K562 (cell line): ENCODE results near the gene SOWAHA. TPM values are rescaled to one million over a fixed set of nuclear protein-coding genes. Genes with fewer than 3 reads are reported as not detected.
A peak's percentile ranks its signal among the peaks of the same experiment; 100 is the strongest.

ENCODE experiments used
- ARID1B ChIP-seq: fragments of 450-650 bp; IDR thresholded peaks from 2 replicates; pipeline ENCODE4 v1.6.1; 2016; ENCODE audit warnings: antibody characterized with exemption, mild to moderate bottlenecking, inconsistent platforms
- BACH1 ChIP-seq: fragments of 200-800 bp; sonication (Bioruptor generic); IDR thresholded peaks from 2 replicates; pipeline ENCODE4 v1.6.1; 2016; ENCODE audit warnings: missing genetic modification characterization, missing compliant biosample characterization
- DPF2 ChIP-seq: fragments of 450-650 bp; IDR thresholded peaks from 2 replicates; pipeline ENCODE4 v1.6.1; 2016
- LCOR ChIP-seq: sonication (generic); formaldehyde crosslinking; IDR thresholded peaks from 2 replicates; pipeline ENCODE4 v1.8.0; 2022; ENCODE audit warnings: mild to moderate bottlenecking, missing genetic modification reagents
- SMARCE1 ChIP-seq: fragments of 450-650 bp; IDR thresholded peaks from 2 replicates; pipeline ENCODE4 v1.7.1; 2016; ENCODE audit warnings: mild to moderate bottlenecking
- SMC3 ChIP-seq: conservative IDR thresholded peaks from 2 replicates; pipeline ENCODE4 v1.6.1; 2011; ENCODE audit warnings: low read depth, low read length, improper control_type of control experiment; ENCODE audit not compliant: insufficient read depth
- SREBF2 ChIP-seq: sonication (generic); formaldehyde crosslinking; IDR thresholded peaks from 2 replicates; pipeline ENCODE4 v1.4.0; 2020; ENCODE audit warnings: mild to moderate bottlenecking, missing genetic modification reagents
- STAG1 ChIP-seq: sonication (generic); formaldehyde crosslinking; IDR thresholded peaks from 2 replicates; pipeline ENCODE4 v1.5.0; 2020; ENCODE audit warnings: missing genetic modification reagents, borderline replicate concordance
- TBL1XR1 ChIP-seq, 2 experiments: IDR thresholded peaks; 2 replicates each; pipeline ENCODE4 v1.6.1; 2012; ENCODE audit warnings: improper control_type of control experiment in 2 of 2, low read length in 2 of 2, mild to moderate bottlenecking in 1 of 2
- ZNF445 ChIP-seq: fragments of 250-450 bp; sonication (Bioruptor Pico); IDR thresholded peaks from 2 replicates; pipeline ENCODE4 v1.4.0; 2020; ENCODE audit warnings: low read depth, mild to moderate bottlenecking, moderate library complexity
- polyA plus RNA-seq, 8 experiments: library from polyadenylated mRNA; depleted of rRNA in 4 of 8; stranded (reverse) in 5 of 8; unstranded in 3 of 8; fragments of >200 nt; fragmentation: Nextera tagmentation in 2 of 8; fragmentation: Illumina TruSeq in 1 of 8; extraction: Ambion mirVana in 2 of 8; extraction: Trizol in 1 of 8; gene quantifications; 2 replicates each; pipeline versions ENCODE4 v1.2.1 to v1.2.3, GENCODE V29; 2011 to 2014; ENCODE audit warnings: inconsistent platforms in 1 of 8, missing spikeins in 1 of 8
- total RNA-seq, 7 experiments: library from RNA; depleted of rRNA in 6 of 7; stranded (reverse); fragments of >200 nt in 6 of 7; fragmentation: Illumina TruSeq in 2 of 7; extraction: Trizol in 2 of 7; gene quantifications; 2 replicates each; pipeline versions ENCODE4 v1.2.1 to v1.2.3, GENCODE V29; 2011 to 2021; ENCODE audit warnings: low replicate concordance in 1 of 7
- TF ChIP-seq, protein P1 (sequence below): fragments of 250-450 bp; sonication (Bioruptor Pico); IDR thresholded peaks from 2 replicates; pipeline ENCODE4 v1.4.0; 2020
- TF ChIP-seq, protein P2 (sequence below): sonication (generic); formaldehyde crosslinking; IDR thresholded peaks from 2 replicates; pipeline ENCODE4 v1.8.1; 2023; ENCODE audit warnings: missing genetic modification reagents, mild to moderate bottlenecking, borderline replicate concordance

The SOWAHA gene
- total and polyA plus RNA-seq, 9 of the 15 experiments (the other 6 are each of a cell fraction or from before 2014, with no cell fraction given) = not detected

DNA sequence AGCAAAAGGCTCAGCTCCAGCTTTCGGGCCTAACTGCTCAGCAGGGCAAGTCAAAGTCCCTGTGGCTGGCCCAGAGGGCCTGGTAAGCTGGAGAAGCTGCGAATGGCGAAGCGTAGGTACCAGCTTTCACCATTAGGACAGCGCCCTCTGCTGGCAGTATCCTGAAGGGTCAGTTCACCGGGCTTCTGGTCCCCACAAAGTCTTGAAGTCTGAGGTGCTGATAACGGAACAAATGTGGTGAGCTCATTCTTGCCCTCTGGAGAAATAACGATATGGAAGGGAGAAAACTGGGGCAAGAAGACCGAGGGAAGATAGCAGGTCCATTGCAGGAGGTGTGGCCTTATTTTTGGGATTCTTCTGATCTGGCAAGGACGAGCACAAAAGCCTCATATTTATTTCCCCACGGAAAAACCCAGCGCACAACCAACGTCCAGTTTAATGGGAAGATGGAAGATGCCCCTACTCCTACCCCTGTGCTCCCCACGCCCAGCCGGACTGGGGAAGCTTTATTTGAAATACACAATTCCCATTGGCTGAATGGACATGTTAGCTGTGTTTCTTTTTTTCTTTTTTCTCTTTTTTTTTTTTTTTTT lies 7.2 kb downstream of the SOWAHA start (continued):
- TF ChIP-seq, protein P1, sequence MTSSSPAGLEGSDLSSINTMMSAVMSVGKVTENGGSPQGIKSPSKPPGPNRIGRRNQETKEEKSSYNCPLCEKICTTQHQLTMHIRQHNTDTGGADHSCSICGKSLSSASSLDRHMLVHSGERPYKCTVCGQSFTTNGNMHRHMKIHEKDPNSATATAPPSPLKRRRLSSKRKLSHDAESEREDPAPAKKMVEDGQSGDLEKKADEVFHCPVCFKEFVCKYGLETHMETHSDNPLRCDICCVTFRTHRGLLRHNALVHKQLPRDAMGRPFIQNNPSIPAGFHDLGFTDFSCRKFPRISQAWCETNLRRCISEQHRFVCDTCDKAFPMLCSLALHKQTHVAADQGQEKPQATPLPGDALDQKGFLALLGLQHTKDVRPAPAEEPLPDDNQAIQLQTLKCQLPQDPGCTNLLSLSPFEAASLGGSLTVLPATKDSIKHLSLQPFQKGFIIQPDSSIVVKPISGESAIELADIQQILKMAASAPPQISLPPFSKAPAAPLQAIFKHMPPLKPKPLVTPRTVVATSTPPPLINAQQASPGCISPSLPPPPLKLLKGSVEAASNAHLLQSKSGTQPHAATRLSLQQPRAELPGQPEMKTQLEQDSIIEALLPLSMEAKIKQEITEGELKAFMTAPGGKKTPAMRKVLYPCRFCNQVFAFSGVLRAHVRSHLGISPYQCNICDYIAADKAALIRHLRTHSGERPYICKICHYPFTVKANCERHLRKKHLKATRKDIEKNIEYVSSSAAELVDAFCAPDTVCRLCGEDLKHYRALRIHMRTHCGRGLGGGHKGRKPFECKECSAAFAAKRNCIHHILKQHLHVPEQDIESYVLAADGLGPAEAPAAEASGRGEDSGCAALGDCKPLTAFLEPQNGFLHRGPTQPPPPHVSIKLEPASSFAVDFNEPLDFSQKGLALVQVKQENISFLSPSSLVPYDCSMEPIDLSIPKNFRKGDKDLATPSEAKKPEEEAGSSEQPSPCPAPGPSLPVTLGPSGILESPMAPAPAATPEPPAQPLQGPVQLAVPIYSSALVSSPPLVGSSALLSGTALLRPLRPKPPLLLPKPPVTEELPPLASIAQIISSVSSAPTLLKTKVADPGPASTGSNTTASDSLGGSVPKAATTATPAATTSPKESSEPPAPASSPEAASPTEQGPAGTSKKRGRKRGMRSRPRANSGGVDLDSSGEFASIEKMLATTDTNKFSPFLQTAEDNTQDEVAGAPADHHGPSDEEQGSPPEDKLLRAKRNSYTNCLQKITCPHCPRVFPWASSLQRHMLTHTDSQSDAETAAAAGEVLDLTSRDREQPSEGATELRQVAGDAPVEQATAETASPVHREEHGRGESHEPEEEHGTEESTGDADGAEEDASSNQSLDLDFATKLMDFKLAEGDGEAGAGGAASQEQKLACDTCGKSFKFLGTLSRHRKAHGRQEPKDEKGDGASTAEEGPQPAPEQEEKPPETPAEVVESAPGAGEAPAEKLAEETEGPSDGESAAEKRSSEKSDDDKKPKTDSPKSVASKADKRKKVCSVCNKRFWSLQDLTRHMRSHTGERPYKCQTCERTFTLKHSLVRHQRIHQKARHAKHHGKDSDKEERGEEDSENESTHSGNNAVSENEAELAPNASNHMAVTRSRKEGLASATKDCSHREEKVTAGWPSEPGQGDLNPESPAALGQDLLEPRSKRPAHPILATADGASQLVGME = no peak
- peak; percentile 27; the same call in 1 of the 2 replicates for TF ChIP-seq SMARCE1
- TF ChIP-seq TBL1XR1 (IDR thresholded peaks at IDR 0.05; ENCODE audit: low read length in 2 of 2) = peak in 1 of 2 experiments; percentile 55; a peak in 2 of 4 replicates
- TF ChIP-seq ARID1B = peak; percentile 45
- TF ChIP-seq, protein P2, sequence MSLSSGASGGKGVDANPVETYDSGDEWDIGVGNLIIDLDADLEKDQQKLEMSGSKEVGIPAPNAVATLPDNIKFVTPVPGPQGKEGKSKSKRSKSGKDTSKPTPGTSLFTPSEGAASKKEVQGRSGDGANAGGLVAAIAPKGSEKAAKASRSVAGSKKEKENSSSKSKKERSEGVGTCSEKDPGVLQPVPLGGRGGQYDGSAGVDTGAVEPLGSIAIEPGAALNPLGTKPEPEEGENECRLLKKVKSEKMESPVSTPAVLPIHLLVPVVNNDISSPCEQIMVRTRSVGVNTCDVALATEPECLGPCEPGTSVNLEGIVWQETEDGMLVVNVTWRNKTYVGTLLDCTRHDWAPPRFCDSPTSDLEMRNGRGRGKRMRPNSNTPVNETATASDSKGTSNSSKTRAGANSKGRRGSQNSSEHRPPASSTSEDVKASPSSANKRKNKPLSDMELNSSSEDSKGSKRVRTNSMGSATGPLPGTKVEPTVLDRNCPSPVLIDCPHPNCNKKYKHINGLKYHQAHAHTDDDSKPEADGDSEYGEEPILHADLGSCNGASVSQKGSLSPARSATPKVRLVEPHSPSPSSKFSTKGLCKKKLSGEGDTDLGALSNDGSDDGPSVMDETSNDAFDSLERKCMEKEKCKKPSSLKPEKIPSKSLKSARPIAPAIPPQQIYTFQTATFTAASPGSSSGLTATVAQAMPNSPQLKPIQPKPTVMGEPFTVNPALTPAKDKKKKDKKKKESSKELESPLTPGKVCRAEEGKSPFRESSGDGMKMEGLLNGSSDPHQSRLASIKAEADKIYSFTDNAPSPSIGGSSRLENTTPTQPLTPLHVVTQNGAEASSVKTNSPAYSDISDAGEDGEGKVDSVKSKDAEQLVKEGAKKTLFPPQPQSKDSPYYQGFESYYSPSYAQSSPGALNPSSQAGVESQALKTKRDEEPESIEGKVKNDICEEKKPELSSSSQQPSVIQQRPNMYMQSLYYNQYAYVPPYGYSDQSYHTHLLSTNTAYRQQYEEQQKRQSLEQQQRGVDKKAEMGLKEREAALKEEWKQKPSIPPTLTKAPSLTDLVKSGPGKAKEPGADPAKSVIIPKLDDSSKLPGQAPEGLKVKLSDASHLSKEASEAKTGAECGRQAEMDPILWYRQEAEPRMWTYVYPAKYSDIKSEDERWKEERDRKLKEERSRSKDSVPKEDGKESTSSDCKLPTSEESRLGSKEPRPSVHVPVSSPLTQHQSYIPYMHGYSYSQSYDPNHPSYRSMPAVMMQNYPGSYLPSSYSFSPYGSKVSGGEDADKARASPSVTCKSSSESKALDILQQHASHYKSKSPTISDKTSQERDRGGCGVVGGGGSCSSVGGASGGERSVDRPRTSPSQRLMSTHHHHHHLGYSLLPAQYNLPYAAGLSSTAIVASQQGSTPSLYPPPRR = no peak
- TF ChIP-seq SREBF2 (CRISPR knock-in tag) = no peak
- no peak for TF ChIP-seq BACH1 (tag)
- TF ChIP-seq SMC3 = peak; percentile 94
- TF ChIP-seq LCOR (CRISPR knock-in tag) = peak; percentile 80; the same call in 1 of the 2 replicates
- TF ChIP-seq STAG1 (CRISPR knock-in tag) = peak; percentile 46; the same call in 1 of the 2 replicates
- no peak for TF ChIP-seq ZNF445 (CRISPR knock-in tag)
- peak; percentile 34; the same call in 1 of the 2 replicates for TF ChIP-seq DPF2
